Pancreas (tissue), 10 donors: ENCODE results near the gene THUMPD1. TPM values are rescaled to one million over a fixed set of nuclear protein-coding genes. Genes with fewer than 3 reads are reported as not detected.

Source experiments
- ATAC-seq, 4 donors: fragments of 200-7000 bp; cut with Tn5 transposase; one replicate each; pipeline versions ENCODE4 v1.8.0 to v1.9.1; 2020; ENCODE audit warnings: mild to moderate bottlenecking in 4 of 4, moderate library complexity in 4 of 4
- DNase-seq, 6 donors: peaks; one replicate each; pipeline ENCODE4 v3.0.0-alpha.2; 2020
- FAIRE-seq: peaks from 2 replicates; lab custom pipeline; 2012; peaks lifted over from hg19 to GRCh38; lab: Jason Lieb, UNC
- H3K27ac ChIP-seq, 4 donors: fragments of 200-600 bp; sonication (generic); 1 replicate in 3 of 4; 2 replicates in 1 of 4; pipeline versions ENCODE4 v1.5.0 to v1.8.0; 2020
- H3K27me3 ChIP-seq, 4 donors: fragments of 200-600 bp; one replicate each; pipeline ENCODE4 v1.8.0; 2021
- H3K36me3 ChIP-seq, 3 donors: fragments of 200-600 bp; sonication (generic) in 1 of 3; one replicate each; pipeline versions ENCODE4 v1.5.0 to v1.8.0; 2020 to 2021
- H3K4me1 ChIP-seq, 3 donors: fragments of 200-600 bp; one replicate each; pipeline ENCODE4 v1.8.0; 2021
- H3K4me3 ChIP-seq, 4 donors: fragments of 200-600 bp; sonication (generic) in 2 of 4; one replicate each; pipeline versions ENCODE4 v1.5.0 to v1.8.0; 2020 to 2021
- H3K9me3 ChIP-seq, 4 donors: fragments of 200-600 bp; one replicate each; pipeline ENCODE4 v1.8.0; 2021
- WGBS, 2 donors: extraction: QIAGEN DNeasy Blood & Tissue Kit; methylation state at CpG; one replicate each; pipeline ENCODE4 v1.1.7; 2013; 5-methylcytosine and 5-hydroxymethylcytosine counted together
- intact Hi-C, 3 donors: fragments of 100-400 bp; cut with DNase I; formaldehyde crosslinking; loops; one replicate each; pipeline versions ENCODE4 v1.11.1 to v1.14.2; 2022
- polyA plus RNA-seq, 2 donors: library from polyadenylated mRNA; stranded (reverse); fragments of 200-250 nt; gene quantifications; one replicate each; pipeline ENCODE4 v1.2.3, GENCODE V29; 2013
- total RNA-seq, 6 donors: library from RNA; stranded (reverse); fragmentation: NEBNext Ultra II Directional in 4 of 6; extraction: Animal tissue kit (Norgen Biotek cat#: 25700) in 4 of 6; gene quantifications; one replicate each; pipeline versions ENCODE4 v1.2.1 to v1.2.4, GENCODE V29; 2021 to 2023
- TF ChIP-seq, protein P1 (sequence below), 4 donors: fragments of 200-600 bp; sonication (generic) in 3 of 4; IDR thresholded peaks; one replicate each; pipeline versions ENCODE4 v1.5.0 to v1.8.0; 2021; ENCODE audit warnings: antibody characterized with exemption in 4 of 4
- donor health status: healthy with polysubstance abuse.
- donor health status: DM: no; HTN: no; CAD: no; lungs with moderate emphysema.
- donor health status: DM: no; HTN: no; CAD: no.
- donor health status: control.
- donor health status: control.
- donor health status: Bipolar disorder and iron deficiency.
- donor health status: DM: yes; HTN: yes; CAD: no.
- donor health status: DM: no; HTN: no; CAD: no.
- donor health status: DM: no; HTN: no; CAD: no.
- donor health status: DM: yes; HTN: yes; CAD: no.

The THUMPD1 gene
- total and polyA plus RNA-seq, 8 donors = 11.0 to 19.7 (median 15.9) TPM

DNA sequence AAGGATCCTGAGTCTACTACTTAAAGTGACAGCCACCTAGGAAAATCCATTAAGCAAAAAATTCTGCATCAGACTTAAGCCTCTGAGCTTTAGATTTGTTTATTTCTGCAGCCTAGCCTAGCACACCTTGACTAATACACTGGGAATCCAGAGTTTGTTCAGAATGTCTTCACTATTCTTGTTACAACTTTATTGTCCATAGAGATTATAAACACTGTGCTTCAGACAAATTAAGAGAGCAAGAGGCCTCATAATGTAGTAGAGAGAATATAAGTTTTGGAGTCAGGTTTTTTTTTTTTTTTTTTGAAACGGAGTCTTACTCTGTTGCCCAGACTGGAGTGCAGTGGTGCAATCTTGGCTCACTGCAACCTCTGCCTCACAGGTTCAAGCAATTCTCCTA, 8.9 kb upstream of the THUMPD1 start:
- H3K4me3 ChIP-seq = no peak overlapping the region
- DNase-seq = no peak
- 100% methylated on average over 1 of the region's 1 CpG for WGBS, 2 donors
- intact Hi-C loops = no loop called here
- H3K27ac ChIP-seq = no peak overlapping the region
- no peaks in the 10 kb centered on the region for H3K4me1 ChIP-seq
- TF ChIP-seq, protein P1, sequence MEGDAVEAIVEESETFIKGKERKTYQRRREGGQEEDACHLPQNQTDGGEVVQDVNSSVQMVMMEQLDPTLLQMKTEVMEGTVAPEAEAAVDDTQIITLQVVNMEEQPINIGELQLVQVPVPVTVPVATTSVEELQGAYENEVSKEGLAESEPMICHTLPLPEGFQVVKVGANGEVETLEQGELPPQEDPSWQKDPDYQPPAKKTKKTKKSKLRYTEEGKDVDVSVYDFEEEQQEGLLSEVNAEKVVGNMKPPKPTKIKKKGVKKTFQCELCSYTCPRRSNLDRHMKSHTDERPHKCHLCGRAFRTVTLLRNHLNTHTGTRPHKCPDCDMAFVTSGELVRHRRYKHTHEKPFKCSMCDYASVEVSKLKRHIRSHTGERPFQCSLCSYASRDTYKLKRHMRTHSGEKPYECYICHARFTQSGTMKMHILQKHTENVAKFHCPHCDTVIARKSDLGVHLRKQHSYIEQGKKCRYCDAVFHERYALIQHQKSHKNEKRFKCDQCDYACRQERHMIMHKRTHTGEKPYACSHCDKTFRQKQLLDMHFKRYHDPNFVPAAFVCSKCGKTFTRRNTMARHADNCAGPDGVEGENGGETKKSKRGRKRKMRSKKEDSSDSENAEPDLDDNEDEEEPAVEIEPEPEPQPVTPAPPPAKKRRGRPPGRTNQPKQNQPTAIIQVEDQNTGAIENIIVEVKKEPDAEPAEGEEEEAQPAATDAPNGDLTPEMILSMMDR (IDR thresholded peaks at IDR 0.05) = no peak
- H3K9me3 ChIP-seq = no peaks in the 10 kb centered on the region
- ATAC-seq = no peak
- FAIRE-seq = no peak
- no peaks in the 10 kb centered on the region for H3K36me3 ChIP-seq
- no peaks in the 10 kb centered on the region for H3K27me3 ChIP-seq

GRCh38 chr16:20749474-20749873, 7.9 kb upstream of the THUMPD1 start:
- no peaks in the 10 kb centered on the region for H3K9me3 ChIP-seq
- WGBS, 2 donors = 90 to 94% methylated on average over 1 of the region's 1 CpG
- TF ChIP-seq, protein P1 (IDR thresholded peaks at IDR 0.05) = no peak

DNA sequence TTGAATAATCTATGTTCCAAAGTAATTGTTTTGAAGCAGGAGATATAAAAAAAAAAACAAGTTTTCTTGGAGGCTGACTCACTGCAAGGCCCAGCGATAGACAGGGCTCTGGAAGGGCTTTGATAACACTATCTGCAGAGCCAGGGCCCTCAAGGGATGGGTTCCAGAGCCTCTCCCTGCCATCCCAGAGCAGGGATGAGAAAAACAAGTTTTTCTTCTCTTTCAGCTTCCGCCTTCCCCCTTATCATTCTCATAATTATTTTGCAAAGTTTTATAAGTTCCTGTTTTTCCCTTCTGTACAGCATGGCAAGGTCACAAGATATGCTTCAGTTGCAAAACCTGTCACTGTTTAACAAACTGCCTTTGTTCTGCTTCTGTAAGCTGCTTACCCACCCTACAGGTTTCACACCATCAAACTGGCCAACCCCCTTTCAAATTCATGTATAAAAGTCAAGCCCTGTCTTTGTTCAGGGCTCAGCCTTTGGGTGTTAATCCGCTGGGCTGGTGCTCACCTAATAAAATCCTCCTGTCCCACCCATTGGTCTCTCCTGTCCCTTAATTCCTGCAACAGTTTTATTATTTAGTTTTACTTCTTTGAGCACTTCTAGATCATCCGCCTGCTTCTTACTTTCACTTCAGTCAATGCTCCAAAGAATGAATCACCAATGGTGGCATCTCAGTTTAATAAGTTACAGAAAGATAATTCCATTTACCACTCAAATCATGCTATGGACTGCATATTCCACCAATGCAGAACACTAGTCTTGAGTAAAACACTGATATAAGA, 5.6 kb upstream of the THUMPD1 start:
- Histone ChIP-seq H3K9me3 (no peaks in the 10 kb centered on the region), H3K4me3 (no peak overlapping the region), H3K4me1 (no peaks in the 10 kb centered on the region), H3K27me3 (no peaks in the 10 kb centered on the region), H3K27ac (no peak overlapping the region), H3K36me3 (no peaks in the 10 kb centered on the region)
- no peak for FAIRE-seq
- TF ChIP-seq, protein P1 (IDR thresholded peaks at IDR 0.05) = no peak
- 62 to 64% methylated on average over 4 of the region's 4 CpGs for WGBS, 2 donors
- peak in 1 of 4 donors; percentile 51 for ATAC-seq
- DNase-seq = no peak
- intact Hi-C loops = no loop called here

More at GRCh38 chr16:20749474-20749873, 7.9 kb upstream of the THUMPD1 start:
- intact Hi-C loops = no loop called here
- H3K27me3 ChIP-seq = no peaks in the 10 kb centered on the region
- no peak for FAIRE-seq
- no peaks in the 10 kb centered on the region for H3K36me3 ChIP-seq
- ATAC-seq = no peak
- no peaks in the 10 kb centered on the region for H3K4me1 ChIP-seq
- no peak overlapping the region for H3K27ac ChIP-seq
- no peak for DNase-seq
- H3K4me3 ChIP-seq = no peak overlapping the region

DNA sequence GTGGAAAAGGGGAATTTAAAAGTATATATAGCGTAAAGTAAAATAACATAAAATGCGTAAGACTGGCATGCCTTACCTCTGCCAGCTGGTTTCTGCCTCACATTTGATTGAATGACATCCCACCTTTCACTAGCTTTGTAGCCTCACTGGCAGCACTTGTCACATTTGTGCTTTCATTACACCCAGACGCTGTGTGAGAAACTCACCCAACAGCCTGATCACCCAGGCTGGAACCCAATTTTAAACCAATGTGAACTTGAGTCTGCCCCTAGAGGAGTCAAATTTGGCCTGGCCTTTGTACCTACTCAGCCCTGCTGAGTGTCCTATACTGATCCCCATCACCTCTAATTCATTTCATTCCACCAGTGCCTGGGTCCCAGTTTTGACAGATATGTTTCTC, 4.8 kb upstream of the THUMPD1 start:
- no peak for DNase-seq
- FAIRE-seq = no peak
- Histone ChIP-seq H3K4me3 (no peak overlapping the region), H3K9me3 (no peaks in the 10 kb centered on the region), H3K27me3 (no peaks in the 10 kb centered on the region), H3K36me3 (no peaks in the 10 kb centered on the region), H3K27ac (no peak overlapping the region), H3K4me1 (no peaks in the 10 kb centered on the region)
- TF ChIP-seq, protein P1 (IDR thresholded peaks at IDR 0.05) = no peak
- WGBS, 2 donors = 94% methylated on average over 3 of the region's 3 CpGs
- intact Hi-C loops = no loop called here
- no peak for ATAC-seq

- TF ChIP-seq, protein P1 (IDR thresholded peaks at IDR 0.05) = no peak
- ATAC-seq (no peak), DNase-seq (no peak), FAIRE-seq (no peak)
- Histone ChIP-seq H3K36me3 (no peaks in the 10 kb centered on the region), H3K27ac (no peak overlapping the region), H3K27me3 (no peaks in the 10 kb centered on the region), H3K9me3 (no peaks in the 10 kb centered on the region), H3K4me3 (no peak overlapping the region), H3K4me1 (peaks cover 0 to 6% (median 6%) of the 10 kb centered on the region in 3 donors)
- WGBS, 2 donors = 74 to 86% methylated on average over 7 of the region's 7 CpGs
- intact Hi-C loops = no loop called here
Measured at GRCh38 chr16:20744922-20745440, 3.4 kb upstream of the THUMPD1 start.
